Measurements from ENCODE around the gene MSL1.

The MSL1 gene

GRCh38 chr17:40176754-40177110 lies 55.0 kb downstream of the MSL1 start:
- no peak for DNase-seq (ENCODE audit: low read depth)

- peak; percentile 66 for DNase-seq (ENCODE audit: low read depth)
Measured at GRCh38 chr17:40177275-40177874, 55.6 kb downstream of the MSL1 start, which contains the start of gene RAPGEFL1. TSS of gene RAPGEFL1 (plus strand) at chr17:40177470. CDS start at chr17:40177862, 392 bp downstream.

GRCh38 chr17:40178021-40178601 lies 56.3 kb downstream of the MSL1 start:
- no peak for DNase-seq (ENCODE audit: low read depth)

- no peak for DNase-seq (ENCODE audit: low read depth)
Measured at GRCh38 chr17:40178660-40179059, 56.9 kb downstream of the MSL1 start.

- no peak for DNase-seq (ENCODE audit: low read depth)
Measured at GRCh38 chr17:40179923-40180659, 58.3 kb downstream of the MSL1 start.

- DNase-seq (ENCODE audit: low read depth): no peak
Measured at GRCh38 chr17:40180694-40181093, 58.9 kb downstream of the MSL1 start.

- DNase-seq (ENCODE audit: low read depth): no peak
Measured at GRCh38 chr17:40181205-40181604, 59.4 kb downstream of the MSL1 start.

- DNase-seq (ENCODE audit: low read depth): no peak
Measured at GRCh38 chr17:40182606-40183005, 60.8 kb downstream of the MSL1 start.
